Measurements from ENCODE around the gene KRT3.

The KRT3 gene

DNA sequence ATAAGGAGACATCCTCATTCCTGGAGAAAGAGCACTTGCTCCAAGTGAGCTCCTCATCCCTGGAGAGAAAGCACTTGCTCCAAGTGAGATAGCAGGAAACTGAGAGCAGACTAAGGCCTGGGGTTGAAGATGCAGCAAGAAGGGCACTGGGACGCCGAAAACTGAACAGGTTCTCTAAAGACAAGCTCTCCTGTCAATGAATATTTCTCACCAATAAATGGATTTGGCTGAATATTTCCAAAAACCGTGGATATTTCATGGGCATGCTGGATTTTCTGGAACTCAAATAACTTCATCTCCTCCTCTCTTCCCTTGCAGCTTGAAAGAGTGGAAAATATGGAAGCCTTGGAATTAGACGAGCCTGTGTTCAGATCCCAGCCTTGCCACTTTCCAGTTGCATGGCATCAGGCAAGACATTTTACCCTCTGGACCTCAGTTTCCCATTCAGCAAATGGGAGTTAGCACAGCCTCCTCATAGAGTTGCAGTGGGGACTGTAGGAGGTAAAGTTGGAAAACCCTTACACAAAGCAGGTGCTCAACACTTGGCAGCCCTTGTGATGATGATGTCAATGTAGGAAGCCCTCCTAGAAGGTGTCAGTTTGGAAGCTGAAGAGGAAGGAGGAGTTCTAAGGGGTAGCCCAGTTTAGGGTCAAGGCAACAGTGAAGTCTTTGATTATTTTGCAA lies 14.4 kb downstream of the KRT3 start:
- no peaks in the 10 kb centered on the region for H3K36me3 ChIP-seq
- H4K20me1 ChIP-seq = no peaks in the 10 kb centered on the region
- no peak overlapping the region for H3K4me2 ChIP-seq
- no peak overlapping the region for H3K4me3 ChIP-seq
- TF ChIP-seq Cebpa-rat (IDR thresholded peaks at IDR 0.05) = no peak
- no peak overlapping the region for H3K27ac ChIP-seq
- no peaks in the 10 kb centered on the region for H3K4me1 ChIP-seq
- H3K9ac ChIP-seq = no peak overlapping the region
- H3K9me3 ChIP-seq (replicated peaks in 1 of 11) = no peaks in the 10 kb centered on the region
- H3K27me3 ChIP-seq = no peaks in the 10 kb centered on the region

DNA sequence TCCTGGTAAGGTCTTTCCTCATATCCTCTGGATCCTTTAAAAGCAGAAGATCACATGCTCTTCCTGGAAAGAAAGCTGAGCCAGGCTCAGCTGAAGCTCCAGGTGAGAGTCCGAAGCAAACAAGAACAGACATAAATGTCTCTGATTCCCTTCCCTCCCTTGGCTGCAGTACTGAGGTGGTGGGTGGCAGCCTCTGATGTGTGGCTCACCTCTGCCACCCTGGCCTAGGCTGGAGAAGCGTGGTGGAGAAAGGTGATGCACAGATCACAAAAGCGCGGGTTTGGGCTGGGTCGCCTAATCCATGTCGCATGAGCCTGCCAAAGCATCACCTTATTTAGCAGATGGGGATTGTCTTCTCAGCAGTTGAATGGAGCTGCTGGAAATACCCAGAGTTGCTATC lies 16.0 kb downstream of the KRT3 start:
- TF ChIP-seq Cebpa-rat (IDR thresholded peaks at IDR 0.05) = no peak
- no peaks in the 10 kb centered on the region for H3K27me3 ChIP-seq
- no peak overlapping the region for H3K4me3 ChIP-seq
- no peaks in the 10 kb centered on the region for H4K20me1 ChIP-seq
- no peak overlapping the region for H3K4me2 ChIP-seq
- H3K36me3 ChIP-seq = no peaks in the 10 kb centered on the region
- no peak overlapping the region for H3K9ac ChIP-seq
- no peaks in the 10 kb centered on the region for H3K9me3 ChIP-seq (replicated peaks in 1 of 11)
- no peaks in the 10 kb centered on the region for H3K4me1 ChIP-seq
- H3K27ac ChIP-seq = no peak overlapping the region

DNA sequence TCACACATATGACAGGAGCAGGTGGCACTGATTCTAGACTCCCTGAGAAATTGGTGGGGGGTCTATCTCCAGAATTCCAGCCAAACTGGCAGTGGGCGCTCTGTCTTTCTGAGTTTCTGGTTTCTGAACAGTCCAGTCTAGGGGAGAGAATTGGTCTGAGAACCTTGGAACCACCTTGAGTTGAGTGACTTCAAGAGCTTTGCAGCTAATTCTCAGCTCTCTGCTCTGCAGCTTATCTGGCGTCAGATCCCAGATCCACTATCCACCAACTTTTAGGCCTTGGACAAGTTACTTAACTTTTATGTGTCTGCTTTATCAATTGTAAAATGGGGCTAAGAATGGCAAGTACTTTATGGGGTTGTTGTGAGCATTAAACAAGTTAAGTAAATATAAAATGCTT lies 17.1 kb downstream of the KRT3 start:
- H3K36me3 ChIP-seq = no peaks in the 10 kb centered on the region
- no peak for TF ChIP-seq Cebpa-rat (IDR thresholded peaks at IDR 0.05)
- H3K4me3 ChIP-seq = no peak overlapping the region
- no peaks in the 10 kb centered on the region for H3K4me1 ChIP-seq
- no peak overlapping the region for H3K9ac ChIP-seq
- H3K9me3 ChIP-seq (replicated peaks in 1 of 11) = no peaks in the 10 kb centered on the region
- H3K27ac ChIP-seq = no peak overlapping the region
- H3K27me3 ChIP-seq = no peaks in the 10 kb centered on the region
- no peaks in the 10 kb centered on the region for H4K20me1 ChIP-seq
- no peak overlapping the region for H3K4me2 ChIP-seq

DNA sequence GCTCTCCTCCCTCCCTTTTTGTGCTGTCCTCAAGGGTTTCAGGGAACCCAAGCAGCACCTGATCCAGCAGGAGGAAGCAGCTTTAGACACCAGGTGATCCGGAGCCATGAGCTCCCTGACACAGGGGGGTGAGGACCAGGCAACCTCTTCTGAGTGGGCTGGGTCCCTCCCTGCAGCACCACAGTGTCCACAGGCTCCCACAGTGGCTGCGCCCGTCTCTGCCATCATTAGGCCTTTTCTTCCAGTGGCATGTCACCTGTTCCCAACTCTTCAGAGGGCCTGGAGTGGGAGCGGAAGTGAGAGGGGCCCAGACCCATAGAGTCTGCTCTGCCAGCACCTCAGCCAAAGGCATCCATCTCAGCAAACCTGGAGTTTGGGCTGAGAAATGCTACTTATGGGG lies 18.4 kb downstream of the KRT3 start:
- no peak overlapping the region for H3K4me3 ChIP-seq
- peaks cover 0 to 4% (median 0%) of the 10 kb centered on the region in 10 experiments; a peak in 2 of 20 replicates for H3K4me1 ChIP-seq
- no peak overlapping the region for H3K27ac ChIP-seq
- no peaks in the 10 kb centered on the region for H3K36me3 ChIP-seq
- H3K4me2 ChIP-seq = no peak overlapping the region
- TF ChIP-seq Cebpa-rat (IDR thresholded peaks at IDR 0.05) = no peak
- no peaks in the 10 kb centered on the region for H3K27me3 ChIP-seq
- H3K9ac ChIP-seq = no peak overlapping the region
- no peaks in the 10 kb centered on the region for H3K9me3 ChIP-seq (replicated peaks in 1 of 11)
- H4K20me1 ChIP-seq = no peaks in the 10 kb centered on the region

DNA sequence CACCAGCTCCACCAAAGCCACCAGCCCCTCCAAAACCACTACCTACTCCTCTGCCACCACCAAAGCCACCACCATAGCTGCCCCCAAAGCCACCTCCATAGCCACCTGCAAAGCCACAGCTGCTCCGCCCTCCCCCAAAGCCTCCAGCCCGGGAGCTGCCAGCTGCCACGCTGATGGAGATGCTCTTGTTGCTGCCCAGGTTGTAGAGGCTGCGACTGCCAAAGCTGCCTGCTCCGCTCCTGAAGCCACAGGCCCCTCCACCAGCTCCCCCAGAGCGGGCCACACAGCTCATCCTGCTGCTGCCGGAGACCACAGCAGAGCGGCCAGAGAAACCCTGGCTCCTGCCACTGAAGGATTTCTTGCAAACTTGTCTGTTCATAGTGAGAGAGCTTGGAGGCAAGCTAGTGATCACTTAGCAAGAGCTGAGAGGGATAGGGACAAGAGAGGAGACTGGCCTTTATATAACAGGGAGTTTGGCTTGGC lies 19.0 kb downstream of the KRT3 start, which contains the start of gene KRT76:
TSS of gene KRT76 (minus strand) at position 433 of the 483 bp plus-strand sequence. CDS start at position 379, 54 bp downstream.
- TF ChIP-seq Cebpa-rat (IDR thresholded peaks at IDR 0.05) = no peak
- Histone ChIP-seq H3K4me3 (no peak within 1 kb of the TSS), H4K20me1 (no peaks in the 10 kb centered on the region), H3K36me3 (no peaks in the 10 kb centered on the region), H3K4me1 (peaks cover 0 to 5% (median 0%) of the 10 kb centered on the region in 10 experiments; a peak in 2 of 20 replicates), H3K27ac (no peak within 1 kb of the TSS), H3K9ac (no peak within 1 kb of the TSS), H3K9me3 (replicated peaks in 1 of 11) (no peaks in the 10 kb centered on the region), H3K27me3 (no peaks in the 10 kb centered on the region), H3K4me2 (no peak within 1 kb of the TSS)

DNA sequence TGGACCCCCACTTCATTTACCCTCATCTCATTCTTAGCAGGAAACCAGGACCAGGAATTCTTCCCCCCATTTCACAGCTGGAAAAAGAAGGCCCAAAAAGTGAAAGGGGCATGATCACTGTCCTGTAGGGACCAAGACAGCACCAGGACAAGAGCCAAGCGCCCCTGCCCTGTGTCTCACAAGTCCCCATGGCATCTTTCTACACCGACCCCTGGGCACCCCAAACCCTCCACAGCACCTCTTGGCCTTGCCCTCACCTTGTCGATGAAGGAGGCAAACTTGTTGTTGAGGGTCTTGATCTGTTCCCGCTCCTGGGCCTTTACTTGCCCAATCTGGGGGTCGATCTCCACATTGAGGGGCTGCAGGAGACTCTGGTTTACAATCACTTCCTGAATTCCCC lies 19.5 kb downstream of the KRT3 start:
- no peak overlapping the region for H3K4me2 ChIP-seq
- H4K20me1 ChIP-seq = no peaks in the 10 kb centered on the region
- H3K4me3 ChIP-seq = no peak overlapping the region
- H3K27me3 ChIP-seq = no peaks in the 10 kb centered on the region
- H3K9ac ChIP-seq = no peak overlapping the region
- no peaks in the 10 kb centered on the region for H3K36me3 ChIP-seq
- H3K9me3 ChIP-seq (replicated peaks in 1 of 11) = no peaks in the 10 kb centered on the region
- no peak for TF ChIP-seq Cebpa-rat (IDR thresholded peaks at IDR 0.05)
- H3K27ac ChIP-seq = no peak overlapping the region
- H3K4me1 ChIP-seq = peaks cover 0 to 5% (median 0%) of the 10 kb centered on the region in 10 experiments; a peak in 2 of 20 replicates

DNA sequence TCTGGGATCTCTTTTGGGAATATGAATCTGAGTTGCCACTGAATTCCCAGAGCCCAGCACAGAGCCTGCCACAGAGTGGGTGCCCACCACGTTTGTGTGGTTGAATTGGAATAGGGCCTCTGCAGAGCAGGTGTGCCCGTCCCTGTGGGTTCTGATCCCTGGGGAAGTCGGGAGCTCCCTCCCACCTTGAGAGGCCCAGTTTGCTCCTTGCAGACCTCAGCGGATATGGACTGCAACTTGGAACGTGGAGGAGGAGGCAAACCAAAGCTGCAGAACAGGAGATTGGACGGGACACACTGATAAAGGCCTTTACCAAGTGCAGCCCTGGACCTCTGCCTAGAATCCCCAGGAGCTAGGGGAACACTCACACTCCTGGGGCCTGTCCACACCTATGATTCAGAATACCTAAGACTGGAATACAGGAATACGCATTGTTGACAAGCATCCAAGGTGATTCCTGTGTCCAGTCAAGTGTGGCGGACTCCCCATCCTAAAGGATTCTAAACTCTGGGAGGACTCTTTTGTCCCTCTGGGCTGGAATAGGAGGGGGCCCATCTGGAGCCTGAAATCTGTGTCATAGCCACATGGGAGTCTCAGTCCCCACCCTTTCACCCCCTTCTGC lies 21.2 kb downstream of the KRT3 start:
- no peak overlapping the region for H3K4me2 ChIP-seq
- H3K9ac ChIP-seq = no peak overlapping the region
- H3K9me3 ChIP-seq (replicated peaks in 1 of 11) = no peaks in the 10 kb centered on the region
- no peak overlapping the region for H3K4me3 ChIP-seq
- H3K4me1 ChIP-seq = peaks cover 0 to 5% (median 0%) of the 10 kb centered on the region in 10 experiments; a peak in 2 of 20 replicates
- no peaks in the 10 kb centered on the region for H3K27me3 ChIP-seq
- H3K36me3 ChIP-seq = no peaks in the 10 kb centered on the region
- no peaks in the 10 kb centered on the region for H4K20me1 ChIP-seq
- no peak overlapping the region for H3K27ac ChIP-seq
- TF ChIP-seq Cebpa-rat (IDR thresholded peaks at IDR 0.05) = no peak

DNA sequence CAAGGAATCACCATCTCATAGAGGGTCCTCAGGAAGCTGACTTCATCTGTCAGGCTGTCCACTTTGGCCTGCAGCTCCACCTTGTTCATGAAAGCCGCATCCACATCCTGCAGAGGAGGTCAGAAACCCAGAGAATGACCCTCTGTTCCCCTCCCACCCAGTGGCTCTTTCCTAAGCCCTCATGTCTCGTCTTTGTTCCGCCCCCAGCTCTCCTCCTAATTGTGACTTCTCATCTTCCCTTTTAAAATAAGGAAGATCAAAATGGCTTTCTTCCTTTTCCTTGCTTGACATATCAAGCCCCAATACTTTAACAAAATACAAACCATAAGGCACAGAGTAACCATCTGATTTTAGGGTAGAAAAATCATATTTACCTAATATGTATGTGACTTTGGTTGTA lies 23.1 kb downstream of the KRT3 start:
- H3K9me3 ChIP-seq (replicated peaks in 1 of 11) = no peaks in the 10 kb centered on the region
- peaks cover 0 to 5% (median 0%) of the 10 kb centered on the region in 10 experiments; a peak in 2 of 20 replicates for H3K4me1 ChIP-seq
- no peaks in the 10 kb centered on the region for H3K27me3 ChIP-seq
- no peak overlapping the region for H3K27ac ChIP-seq
- no peaks in the 10 kb centered on the region for H3K36me3 ChIP-seq
- H4K20me1 ChIP-seq = no peaks in the 10 kb centered on the region
- no peak overlapping the region for H3K9ac ChIP-seq
- TF ChIP-seq Cebpa-rat (IDR thresholded peaks at IDR 0.05) = no peak
- H3K4me3 ChIP-seq = no peak overlapping the region
- peak overlapping the region in 1 of 11 experiments; percentile 20; a peak in 1 of 22 replicates for H3K4me2 ChIP-seq

DNA sequence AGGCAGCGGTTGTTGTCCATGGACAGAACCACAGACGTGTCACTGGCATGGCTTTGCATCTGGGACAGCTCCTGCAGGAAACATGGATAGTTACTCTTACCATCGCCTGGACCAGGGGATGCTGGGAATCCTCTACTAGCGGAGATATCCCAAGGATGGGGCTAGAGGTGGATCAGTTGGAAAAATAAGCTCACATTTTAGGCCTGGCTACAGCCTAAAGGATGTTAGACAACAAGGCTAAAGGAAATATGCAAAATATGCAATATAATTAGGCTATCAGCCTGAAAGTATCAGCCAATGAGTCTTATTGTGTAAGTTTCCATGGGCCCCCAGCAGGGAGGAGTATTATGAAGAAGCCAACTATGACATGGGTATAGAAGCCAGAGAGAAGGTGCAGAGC lies 23.7 kb downstream of the KRT3 start:
- Histone ChIP-seq H3K27me3 (no peaks in the 10 kb centered on the region), H3K36me3 (no peaks in the 10 kb centered on the region), H3K4me2 (peak overlapping the region in 1 of 11 experiments; percentile 20; a peak in 1 of 22 replicates), H3K4me3 (no peak overlapping the region), H4K20me1 (no peaks in the 10 kb centered on the region), H3K4me1 (peaks cover 0 to 5% (median 0%) of the 10 kb centered on the region in 10 experiments; a peak in 2 of 20 replicates), H3K9me3 (replicated peaks in 1 of 11) (no peaks in the 10 kb centered on the region), H3K9ac (no peak overlapping the region), H3K27ac (no peak overlapping the region)
- no peak for TF ChIP-seq Cebpa-rat (IDR thresholded peaks at IDR 0.05)
